Measurements from ENCODE around the gene TMCC3. TPM values are rescaled to one million over a fixed set of nuclear protein-coding genes. Genes with fewer than 3 reads are reported as not detected.
A peak's percentile ranks its signal among the peaks of the same experiment; 100 is the strongest.

TMCC3 gene
- total and polyA plus RNA-seq, 4 donors, result 24.0 to 46.1 (median 31.3) TPM

- peaks cover 7% of the 10 kb centered on the region for H3K4me1 ChIP-seq (ENCODE audit: control insufficient read depth, insufficient read depth, low read length)
- 90% methylated on average over 3 of the region's 6 CpGs for WGBS (ENCODE audit: insufficient coverage)
- H3K9me3 ChIP-seq (ENCODE audit: control insufficient read depth, insufficient read depth, low read length), result no peaks in the 10 kb centered on the region
- no peaks in the 10 kb centered on the region for H3K36me3 ChIP-seq (ENCODE audit: control insufficient read depth, insufficient read depth, low read length)
- DNase-seq (ENCODE audit: low read depth in 4 of 6, low spot score in 6 of 6), result no peak
- no peak overlapping the region for H3K4me3 ChIP-seq (ENCODE audit: low read depth, low read length)
- H3K27me3 ChIP-seq (ENCODE audit: control insufficient read depth, insufficient read depth, low read length), result no peaks in the 10 kb centered on the region
- H3K27ac ChIP-seq (ENCODE audit: low read depth, low read length), result no peak overlapping the region
Measured at GRCh38 chr12:94625531-94625930, 24.8 kb downstream of the TMCC3 start.

GRCh38 chr12:94623161-94623920 lies 27.0 kb downstream of the TMCC3 start:
- H3K27me3 ChIP-seq (ENCODE audit: control insufficient read depth, insufficient read depth, low read length), result no peaks in the 10 kb centered on the region
- H3K9me3 ChIP-seq (ENCODE audit: control insufficient read depth, insufficient read depth, low read length), result no peaks in the 10 kb centered on the region
- WGBS (ENCODE audit: insufficient coverage), result 70% methylated on average over 9 of the region's 11 CpGs
- peak in 1 of 6 donors; percentile 14 for DNase-seq (ENCODE audit: low read depth in 4 of 6, low spot score in 6 of 6)
- no peak overlapping the region for H3K4me3 ChIP-seq (ENCODE audit: low read depth, low read length)
- H3K27ac ChIP-seq (ENCODE audit: low read depth, low read length), result no peak overlapping the region
- H3K36me3 ChIP-seq (ENCODE audit: control insufficient read depth, insufficient read depth, low read length), result no peaks in the 10 kb centered on the region
- peaks cover 7% of the 10 kb centered on the region for H3K4me1 ChIP-seq (ENCODE audit: control insufficient read depth, insufficient read depth, low read length)

- Histone ChIP-seq H3K9me3 (ENCODE audit: control insufficient read depth, insufficient read depth, low read length) (no peaks in the 10 kb centered on the region), H3K36me3 (ENCODE audit: control insufficient read depth, insufficient read depth, low read length) (no peaks in the 10 kb centered on the region), H3K4me1 (ENCODE audit: control insufficient read depth, insufficient read depth, low read length) (peaks cover 7% of the 10 kb centered on the region), H3K27ac (ENCODE audit: low read depth, low read length) (no peak overlapping the region), H3K4me3 (ENCODE audit: low read depth, low read length) (no peak overlapping the region), H3K27me3 (ENCODE audit: control insufficient read depth, insufficient read depth, low read length) (no peaks in the 10 kb centered on the region)
- WGBS (ENCODE audit: insufficient coverage), result 59% methylated on average over 3 of the region's 4 CpGs
- peak in 2 of 6 donors; percentile 43 to 62 for DNase-seq (ENCODE audit: low read depth in 4 of 6, low spot score in 6 of 6)
Measured at GRCh38 chr12:94622475-94622874, 27.9 kb downstream of the TMCC3 start.

- Histone ChIP-seq H3K4me1 (ENCODE audit: control insufficient read depth, insufficient read depth, low read length) (peaks cover 11% of the 10 kb centered on the region), H3K27ac (ENCODE audit: low read depth, low read length) (no peak overlapping the region), H3K27me3 (ENCODE audit: control insufficient read depth, insufficient read depth, low read length) (no peaks in the 10 kb centered on the region), H3K36me3 (ENCODE audit: control insufficient read depth, insufficient read depth, low read length) (no peaks in the 10 kb centered on the region), H3K9me3 (ENCODE audit: control insufficient read depth, insufficient read depth, low read length) (no peaks in the 10 kb centered on the region), H3K4me3 (ENCODE audit: low read depth, low read length) (no peak overlapping the region)
- no peak for DNase-seq (ENCODE audit: low read depth in 4 of 6, low spot score in 6 of 6)
- WGBS (ENCODE audit: insufficient coverage), result 87% methylated on average over 3 of the region's 7 CpGs
Measured at GRCh38 chr12:94621662-94622359, 28.5 kb downstream of the TMCC3 start.

- H3K4me3 ChIP-seq (ENCODE audit: low read depth, low read length), result no peak overlapping the region
- no peak overlapping the region for H3K27ac ChIP-seq (ENCODE audit: low read depth, low read length)
- peaks cover 23% of the 10 kb centered on the region for H3K4me1 ChIP-seq (ENCODE audit: control insufficient read depth, insufficient read depth, low read length)
- H3K9me3 ChIP-seq (ENCODE audit: control insufficient read depth, insufficient read depth, low read length), result no peaks in the 10 kb centered on the region
- WGBS (ENCODE audit: insufficient coverage), result no CpG with 5 or more reads among the region's 3 CpGs
- DNase-seq (ENCODE audit: low read depth in 4 of 6, low spot score in 6 of 6), result no peak
- H3K27me3 ChIP-seq (ENCODE audit: control insufficient read depth, insufficient read depth, low read length), result no peaks in the 10 kb centered on the region
- no peaks in the 10 kb centered on the region for H3K36me3 ChIP-seq (ENCODE audit: control insufficient read depth, insufficient read depth, low read length)
Measured at GRCh38 chr12:94620621-94621020, 29.7 kb downstream of the TMCC3 start.

GRCh38 chr12:94618995-94619695 lies 31.2 kb downstream of the TMCC3 start:
- no peaks in the 10 kb centered on the region for H3K27me3 ChIP-seq (ENCODE audit: control insufficient read depth, insufficient read depth, low read length)
- 100% methylated on average over 3 of the region's 6 CpGs for WGBS (ENCODE audit: insufficient coverage)
- H3K9me3 ChIP-seq (ENCODE audit: control insufficient read depth, insufficient read depth, low read length), result no peaks in the 10 kb centered on the region
- no peak for DNase-seq (ENCODE audit: low read depth in 4 of 6, low spot score in 6 of 6)
- peaks cover 32% of the 10 kb centered on the region for H3K4me1 ChIP-seq (ENCODE audit: control insufficient read depth, insufficient read depth, low read length)
- no peak overlapping the region for H3K27ac ChIP-seq (ENCODE audit: low read depth, low read length)
- H3K36me3 ChIP-seq (ENCODE audit: control insufficient read depth, insufficient read depth, low read length), result no peaks in the 10 kb centered on the region
- H3K4me3 ChIP-seq (ENCODE audit: low read depth, low read length), result no peak overlapping the region

- DNase-seq (ENCODE audit: low read depth in 4 of 6, low spot score in 6 of 6), result no peak
- H3K9me3 ChIP-seq (ENCODE audit: control insufficient read depth, insufficient read depth, low read length), result no peaks in the 10 kb centered on the region
- H3K36me3 ChIP-seq (ENCODE audit: control insufficient read depth, insufficient read depth, low read length), result no peaks in the 10 kb centered on the region
- no peak overlapping the region for H3K4me3 ChIP-seq (ENCODE audit: low read depth, low read length)
- H3K4me1 ChIP-seq (ENCODE audit: control insufficient read depth, insufficient read depth, low read length), result peaks cover 26% of the 10 kb centered on the region
- H3K27ac ChIP-seq (ENCODE audit: low read depth, low read length), result no peak overlapping the region
- 71% methylated on average over 1 of the region's 3 CpGs for WGBS (ENCODE audit: insufficient coverage)
- no peaks in the 10 kb centered on the region for H3K27me3 ChIP-seq (ENCODE audit: control insufficient read depth, insufficient read depth, low read length)
Measured at GRCh38 chr12:94617101-94617500, 33.3 kb downstream of the TMCC3 start.

GRCh38 chr12:94616203-94616729 lies 34.1 kb downstream of the TMCC3 start:
- Histone ChIP-seq H3K27ac (ENCODE audit: low read depth, low read length) (peak overlapping the region; percentile 79), H3K9me3 (ENCODE audit: control insufficient read depth, insufficient read depth, low read length) (no peaks in the 10 kb centered on the region), H3K27me3 (ENCODE audit: control insufficient read depth, insufficient read depth, low read length) (no peaks in the 10 kb centered on the region), H3K4me3 (ENCODE audit: low read depth, low read length) (peak overlapping the region; percentile 26), H3K36me3 (ENCODE audit: control insufficient read depth, insufficient read depth, low read length) (no peaks in the 10 kb centered on the region), H3K4me1 (ENCODE audit: control insufficient read depth, insufficient read depth, low read length) (peaks cover 26% of the 10 kb centered on the region)
- 25% methylated on average over 11 of the region's 11 CpGs for WGBS (ENCODE audit: insufficient coverage)
- peak in 4 of 6 donors; percentile 20 to 69 (median 52) for DNase-seq (ENCODE audit: low read depth in 4 of 6, low spot score in 6 of 6)

GRCh38 chr12:94615260-94616181 lies 34.8 kb downstream of the TMCC3 start:
- no peaks in the 10 kb centered on the region for H3K27me3 ChIP-seq (ENCODE audit: control insufficient read depth, insufficient read depth, low read length)
- no peaks in the 10 kb centered on the region for H3K36me3 ChIP-seq (ENCODE audit: control insufficient read depth, insufficient read depth, low read length)
- DNase-seq (ENCODE audit: low read depth in 4 of 6, low spot score in 6 of 6), result peak in 3 of 6 donors; percentile 21 to 60 (median 59)
- peak overlapping the region; percentile 79 for H3K27ac ChIP-seq (ENCODE audit: low read depth, low read length)
- H3K4me1 ChIP-seq (ENCODE audit: control insufficient read depth, insufficient read depth, low read length), result peaks cover 26% of the 10 kb centered on the region
- WGBS (ENCODE audit: insufficient coverage), result 27% methylated on average over 12 of the region's 14 CpGs
- H3K9me3 ChIP-seq (ENCODE audit: control insufficient read depth, insufficient read depth, low read length), result no peaks in the 10 kb centered on the region
- peak overlapping the region; percentile 26 for H3K4me3 ChIP-seq (ENCODE audit: low read depth, low read length)
